IPS-11a (cell line): ENCODE measurements around the gene SCGB1D4.

Experiments used
- H3K4me3 ChIP-seq: one replicate; pipeline ENCODE4 v1.5.1; 2013; ENCODE audit warnings: low read depth, low read length, control low read depth

SCGB1D4 gene

DNA sequence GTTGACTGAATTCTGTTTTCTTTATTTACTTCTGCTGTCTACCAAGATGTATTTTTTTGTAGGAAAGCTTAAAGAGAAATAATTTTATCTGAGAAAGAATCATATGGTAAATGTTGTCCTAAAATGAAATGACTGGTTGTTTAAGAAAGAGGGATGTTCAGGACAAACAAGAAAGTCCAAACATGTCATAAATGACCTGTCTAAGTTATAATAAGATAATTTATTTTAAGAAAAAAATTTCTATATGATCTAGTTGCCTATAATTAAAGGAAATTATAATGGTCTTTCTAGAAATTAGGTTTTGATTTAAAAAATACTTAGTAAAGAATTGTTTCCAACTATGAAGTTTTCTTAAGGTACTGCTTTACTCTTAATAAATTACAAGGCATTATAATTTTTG is 18.4 kb downstream of the SCGB1D4 start:
- no peak overlapping the region for H3K4me3 ChIP-seq

DNA sequence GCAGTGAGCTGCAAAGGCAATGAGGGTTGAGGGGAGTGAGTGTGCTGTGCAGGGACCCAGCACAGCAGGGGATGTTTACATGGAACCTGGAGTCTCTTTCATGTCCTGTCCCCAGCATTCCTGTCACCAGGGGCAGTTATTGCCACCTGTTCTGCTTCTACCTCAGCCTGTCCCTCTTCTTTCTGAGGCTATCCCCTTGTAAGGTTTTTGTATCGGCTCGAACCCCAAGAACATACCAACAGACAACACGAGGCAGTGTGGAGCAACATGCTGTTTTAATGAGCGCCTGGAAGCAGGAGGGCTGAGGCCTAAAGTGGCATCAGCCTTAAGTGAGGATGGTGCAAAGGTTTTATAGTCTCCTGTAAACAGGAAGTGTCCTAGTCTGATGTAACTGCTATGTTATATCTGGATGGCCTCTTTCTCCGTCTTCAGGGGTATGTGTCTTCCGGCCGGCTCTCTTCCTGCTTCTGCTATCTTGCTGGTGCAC is 25.0 kb downstream of the SCGB1D4 start:
- no peak overlapping the region for H3K4me3 ChIP-seq

DNA sequence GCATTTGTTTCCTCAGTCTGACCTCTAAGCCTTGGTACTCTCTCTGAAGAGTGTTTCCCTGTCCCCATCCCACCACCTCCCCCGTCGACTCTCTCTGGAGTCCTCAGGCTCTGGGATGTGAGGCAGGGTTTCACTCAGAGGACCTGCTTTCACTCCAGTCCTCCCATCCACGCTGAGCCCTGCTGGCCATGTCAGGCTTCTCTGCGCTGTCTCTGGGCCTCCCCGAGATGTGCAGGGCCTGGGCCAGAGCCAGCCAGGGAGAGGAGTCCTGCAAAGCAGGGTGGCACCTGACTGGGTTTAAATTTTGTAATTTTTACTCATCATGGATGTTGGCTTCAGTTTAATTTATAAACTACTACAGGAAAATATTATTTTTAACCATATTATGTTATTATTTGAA is 25.6 kb downstream of the SCGB1D4 start:
- no peak overlapping the region for H3K4me3 ChIP-seq

DNA sequence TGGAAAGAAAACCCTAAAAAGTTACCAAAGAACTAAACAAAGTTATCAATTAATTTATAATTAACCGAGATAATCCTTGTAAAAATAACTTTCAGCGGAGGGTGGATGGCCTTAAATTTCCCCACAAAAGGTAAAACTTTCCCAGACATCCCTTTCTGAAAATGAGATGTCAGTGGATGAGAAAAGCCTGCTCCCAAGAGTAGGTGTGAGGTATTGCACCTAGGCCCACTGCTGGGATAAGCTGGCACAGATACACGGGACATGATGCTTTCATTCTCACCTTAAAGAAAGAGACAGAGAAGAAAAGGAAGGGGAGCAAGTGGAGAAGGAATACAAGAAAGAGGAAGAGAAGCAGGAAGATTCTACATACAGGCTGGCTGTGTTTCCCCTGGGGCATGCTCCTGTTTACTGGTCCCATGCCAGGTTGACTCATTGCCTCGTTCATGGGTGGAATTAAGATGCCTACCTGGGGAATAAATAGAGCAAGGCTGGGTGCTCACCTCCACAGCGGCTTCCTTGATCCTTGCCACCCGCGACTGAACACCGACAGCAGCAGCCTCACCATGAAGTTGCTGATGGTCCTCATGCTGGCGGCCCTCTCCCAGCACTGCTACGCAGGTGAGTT is 29.1 kb downstream of the SCGB1D4 start, which contains the start of gene SCGB2A2:
TSS of gene SCGB2A2 (plus strand) at position 505 of the 625 bp plus-strand sequence. CDS start at position 564, 59 bp downstream.
- H3K4me3 ChIP-seq, result no peak within 1 kb of the TSS

DNA sequence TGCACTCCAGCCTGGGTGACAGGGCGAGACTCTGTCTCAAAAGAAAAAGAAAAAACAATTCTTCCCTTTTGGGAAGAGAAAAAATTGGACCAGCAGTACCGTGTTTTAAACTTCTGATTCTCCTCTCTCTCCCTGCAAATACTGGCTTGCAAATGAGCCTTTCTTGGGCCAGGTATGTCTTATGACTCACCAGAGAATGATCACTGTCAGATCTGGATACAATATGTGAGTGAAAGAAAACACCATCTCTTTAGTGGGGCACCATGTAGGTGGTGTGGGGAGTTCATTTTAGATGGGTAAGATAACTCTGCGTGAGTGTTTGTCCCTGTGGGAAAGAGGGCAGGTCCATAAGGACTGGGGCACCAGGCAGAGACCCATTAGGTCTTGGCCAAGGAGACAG is 31.3 kb downstream of the SCGB1D4 start:
- no peak overlapping the region for H3K4me3 ChIP-seq

DNA sequence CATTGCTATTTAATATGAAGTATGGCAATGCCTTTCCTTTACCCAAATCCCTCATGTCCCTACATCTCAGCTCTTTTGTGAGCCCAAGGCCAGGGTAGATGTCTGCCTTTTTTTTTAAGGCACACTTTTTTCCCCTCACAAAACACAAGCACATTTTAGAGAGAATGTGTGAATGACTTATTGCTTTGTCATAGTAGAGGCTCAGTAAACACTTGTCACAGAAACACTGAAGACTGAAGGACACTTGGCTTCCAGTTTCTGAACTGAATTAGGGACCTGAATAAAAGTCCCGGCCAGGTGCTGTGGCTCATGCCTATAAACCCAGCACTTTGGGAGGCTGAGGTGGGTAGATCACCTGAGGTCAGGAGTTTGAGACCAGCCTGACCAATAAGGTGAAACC is 31.8 kb downstream of the SCGB1D4 start:
- no peak overlapping the region for H3K4me3 ChIP-seq

DNA sequence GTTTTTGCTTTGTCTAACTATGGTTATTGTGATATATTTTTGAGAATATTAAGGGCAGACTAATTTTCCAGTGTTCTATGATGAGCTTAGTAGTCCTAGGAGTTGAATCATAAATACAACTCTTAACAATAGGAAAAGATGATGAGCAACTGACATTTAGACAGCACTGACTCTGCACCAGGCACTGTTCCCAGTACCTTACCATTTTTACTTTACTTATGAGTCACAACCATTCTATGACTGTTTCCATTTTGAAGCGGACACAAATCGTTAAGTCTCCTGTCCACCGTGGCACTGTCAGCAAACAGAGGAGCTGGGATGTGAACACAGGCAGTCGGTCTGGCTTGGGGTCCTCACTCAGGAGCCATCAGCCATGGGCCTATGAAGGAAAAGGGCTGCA is 32.3 kb downstream of the SCGB1D4 start:
- no peak overlapping the region for H3K4me3 ChIP-seq

DNA sequence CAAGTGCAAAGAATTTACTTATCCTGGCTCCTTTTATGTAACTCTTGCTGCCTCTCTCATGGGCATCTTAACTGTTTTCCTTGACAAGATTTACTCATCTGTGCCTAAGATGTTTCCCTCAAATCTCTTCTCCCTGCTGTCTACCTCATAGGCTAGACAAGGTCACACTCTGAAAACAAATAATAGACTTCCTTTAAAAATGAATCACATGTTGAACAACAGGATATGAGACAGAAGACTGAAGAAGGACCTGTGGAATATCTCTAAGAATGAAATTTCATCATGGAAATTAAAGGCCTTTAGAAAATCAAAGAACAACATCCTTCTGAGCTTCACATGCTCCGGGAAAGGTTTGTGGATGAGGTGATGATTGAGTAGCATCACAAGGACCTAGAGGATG is 34.9 kb downstream of the SCGB1D4 start:
- no peak overlapping the region for H3K4me3 ChIP-seq

DNA sequence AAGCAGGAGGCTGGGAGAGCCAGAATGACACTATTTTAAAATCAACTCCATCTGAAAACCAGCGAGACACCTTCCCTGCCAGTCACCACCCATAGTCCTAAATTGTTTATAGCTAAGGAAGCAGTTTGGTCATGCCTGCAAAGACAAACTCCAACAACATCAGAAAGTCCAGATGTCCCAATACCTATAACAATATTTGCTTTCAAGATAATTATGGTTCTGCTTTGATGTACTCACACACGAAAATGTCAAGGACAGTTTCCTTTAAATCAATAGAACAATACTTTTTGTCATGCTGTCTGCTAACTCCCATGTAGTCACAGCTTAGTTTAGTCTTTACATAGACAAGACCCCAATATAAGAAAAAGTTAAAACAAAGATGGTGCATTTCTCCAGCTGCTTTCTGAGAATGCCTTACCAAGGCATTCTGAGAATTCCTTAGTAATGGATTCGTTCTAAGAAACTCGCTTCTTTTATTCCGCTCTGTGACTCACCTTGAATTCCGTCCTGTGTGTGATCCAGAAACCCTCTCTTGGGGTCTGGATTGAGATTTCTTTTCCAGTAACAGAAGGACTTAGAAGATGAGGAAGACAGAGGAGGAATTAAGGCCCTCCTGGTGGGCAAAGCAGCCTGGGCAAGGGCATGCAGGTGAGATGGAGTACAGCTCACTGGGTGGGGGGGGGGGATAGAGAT is 38.5 kb downstream of the SCGB1D4 start:
- no peak overlapping the region for H3K4me3 ChIP-seq

DNA sequence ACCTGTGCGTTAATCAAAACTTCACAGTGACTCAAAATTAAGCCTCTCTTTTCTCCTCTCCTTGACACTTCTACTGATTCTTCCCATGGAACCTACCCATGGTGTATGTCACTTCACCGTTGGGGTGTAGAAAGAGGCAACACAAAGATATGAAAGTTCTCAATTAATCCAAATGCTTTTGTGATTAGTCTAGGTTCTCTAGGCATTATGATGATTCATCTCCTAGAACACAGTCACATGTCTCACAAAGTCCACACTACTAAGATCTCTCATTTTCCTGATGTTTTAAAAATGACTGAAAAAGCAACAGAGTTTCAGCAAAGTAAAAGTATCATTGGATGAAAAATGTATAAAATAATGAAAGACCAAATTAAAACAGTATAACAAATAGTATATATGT is 42.6 kb downstream of the SCGB1D4 start:
- H3K4me3 ChIP-seq, result no peak overlapping the region

DNA sequence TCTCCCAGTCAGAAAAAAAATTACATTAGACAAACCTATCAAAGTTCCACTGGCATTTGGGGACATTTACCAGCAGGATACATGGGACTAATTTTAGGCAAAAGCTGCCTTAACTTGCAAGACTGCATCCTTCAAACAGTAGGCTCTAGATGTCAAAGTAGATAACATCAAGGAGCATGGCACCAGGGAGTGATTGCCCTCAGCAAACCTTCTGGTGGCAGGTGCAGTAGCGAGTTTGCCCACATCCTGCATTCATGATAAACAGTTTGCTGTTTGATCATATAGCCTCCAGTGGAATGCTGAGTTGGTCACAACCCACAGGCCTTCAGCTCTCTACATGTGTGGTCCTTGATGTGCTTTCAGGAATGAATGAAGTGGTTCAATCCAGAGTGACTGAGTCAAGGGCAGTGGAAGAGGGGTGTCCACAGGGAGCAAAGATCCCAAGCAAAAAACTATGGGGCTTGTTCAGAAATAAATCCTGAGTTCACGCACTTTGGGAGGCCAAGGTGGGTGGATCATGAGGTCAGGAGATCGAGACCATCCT is 44.8 kb downstream of the SCGB1D4 start:
- no peak overlapping the region for H3K4me3 ChIP-seq

DNA sequence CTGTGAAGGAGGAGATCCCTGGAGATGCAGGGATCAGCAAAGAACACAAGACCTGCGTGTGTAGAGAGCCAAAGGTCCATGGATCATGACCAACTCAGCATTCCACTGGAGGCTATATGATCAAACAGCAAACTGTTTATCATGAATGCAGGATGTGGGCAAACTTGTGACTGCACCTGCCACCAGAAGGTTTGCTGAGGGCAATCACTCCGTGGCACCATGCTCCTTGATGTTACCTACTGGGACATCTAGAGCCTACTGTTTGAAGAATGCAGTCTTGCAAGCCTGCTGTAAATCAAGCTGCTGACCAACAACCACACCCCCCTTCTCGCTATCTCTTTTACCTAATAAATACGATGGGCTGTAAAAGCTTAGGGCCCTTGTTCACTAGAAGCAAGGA is 47.2 kb downstream of the SCGB1D4 start:
- H3K4me3 ChIP-seq, result no peak overlapping the region
